ENCODE data around the gene WDR13.

Gene WDR13

GRCh38 chrX:48592971-48593370 lies 4.3 kb upstream of the WDR13 start:
- DNase-seq: no peak

GRCh38 chrX:48595929-48596328 lies 1.4 kb upstream of the WDR13 start:
- DNase-seq: no peak

DNA sequence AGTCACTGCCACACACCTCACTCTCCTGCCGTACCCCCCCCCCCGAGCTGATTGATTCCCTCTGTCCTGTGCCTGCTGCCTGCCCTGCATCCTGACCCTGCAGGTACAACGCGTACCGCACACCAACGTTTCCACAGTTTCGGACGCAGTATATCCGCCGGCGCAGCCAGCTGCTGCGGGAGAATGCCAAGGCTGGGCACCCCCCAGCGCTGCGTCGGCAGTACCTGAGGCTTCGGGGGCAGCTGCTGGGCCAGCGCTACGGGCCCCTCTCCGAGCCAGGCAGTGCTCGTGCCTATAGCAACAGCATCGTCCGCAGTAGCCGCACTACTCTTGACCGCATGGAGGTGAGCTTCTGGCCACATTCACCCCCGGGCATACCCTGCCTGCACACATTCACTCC lies 1.3 kb downstream of the WDR13 start:
- no peak for DNase-seq

DNA sequence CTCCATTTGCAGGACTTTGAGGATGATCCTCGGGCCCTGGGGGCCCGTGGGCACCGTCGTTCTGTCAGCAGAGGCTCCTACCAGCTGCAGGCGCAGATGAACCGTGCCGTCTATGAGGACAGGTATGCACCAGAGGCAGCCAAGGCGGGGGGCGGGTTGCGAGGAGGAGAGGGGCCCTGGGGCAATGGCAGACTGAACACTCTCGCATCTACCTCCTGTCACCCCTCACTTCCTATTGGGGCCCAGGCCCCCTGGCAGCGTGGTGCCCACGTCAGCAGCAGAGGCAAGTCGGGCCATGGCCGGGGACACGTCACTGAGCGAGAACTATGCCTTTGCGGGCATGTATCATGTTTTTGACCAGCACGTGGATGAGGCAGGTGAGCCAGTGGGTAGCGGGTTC lies 2.0 kb downstream of the WDR13 start:
- DNase-seq: no peak

GRCh38 chrX:48600226-48600625 lies 2.9 kb downstream of the WDR13 start:
- no peak for DNase-seq

- DNase-seq: no peak
These were observed 4.6 kb downstream of the WDR13 start for GRCh38 chrX:48601741-48602394.

- DNase-seq: no peak
These were observed 7.4 kb downstream of the WDR13 start for GRCh38 chrX:48604701-48605100.

DNA sequence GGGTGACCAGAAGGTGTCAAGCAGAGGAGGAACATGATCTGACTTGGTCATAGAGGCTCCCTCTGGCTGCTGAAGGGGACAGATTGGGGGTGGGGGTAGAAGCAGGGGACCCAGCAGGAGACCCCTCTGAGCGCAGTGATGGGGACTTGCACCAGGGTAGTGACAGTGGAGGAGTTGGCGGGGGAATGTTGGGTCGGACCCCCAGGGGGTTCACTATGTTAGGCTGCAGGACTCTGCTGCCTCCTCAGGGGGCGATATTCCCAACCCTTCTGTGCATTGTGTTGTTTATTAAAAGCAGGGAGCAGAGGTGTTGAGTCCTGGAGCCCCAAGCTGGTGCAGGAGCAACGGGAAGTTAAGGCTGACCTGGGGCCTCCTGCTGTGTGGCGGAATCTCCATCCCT lies 8.8 kb downstream of the WDR13 start:
- DNase-seq: no peak

DNA sequence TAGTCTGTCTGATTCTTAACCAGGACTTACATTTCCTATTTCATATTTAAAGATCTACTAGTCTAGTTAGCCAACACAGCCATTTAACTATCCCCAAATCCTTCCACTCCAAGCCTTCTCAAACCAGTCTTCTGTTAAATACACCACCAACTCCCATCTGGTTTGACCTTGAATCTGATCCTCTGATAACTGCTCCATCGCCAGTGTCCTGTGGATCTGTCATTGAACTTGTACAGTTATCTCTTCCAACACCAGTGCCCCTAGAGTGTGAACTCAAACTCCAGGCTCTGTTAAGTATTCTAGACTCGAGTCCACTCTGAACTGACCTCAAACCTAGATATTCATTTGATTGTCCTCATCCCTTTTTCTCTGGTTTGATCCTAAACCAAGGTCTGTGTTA lies 14.4 kb downstream of the WDR13 start:
- no peak for DNase-seq

GRCh38 chrX:48613502-48614160 lies 16.3 kb downstream of the WDR13 start:
- DNase-seq: no peak

GRCh38 chrX:48616576-48616975 lies 19.3 kb downstream of the WDR13 start:
- no peak for DNase-seq

DNA sequence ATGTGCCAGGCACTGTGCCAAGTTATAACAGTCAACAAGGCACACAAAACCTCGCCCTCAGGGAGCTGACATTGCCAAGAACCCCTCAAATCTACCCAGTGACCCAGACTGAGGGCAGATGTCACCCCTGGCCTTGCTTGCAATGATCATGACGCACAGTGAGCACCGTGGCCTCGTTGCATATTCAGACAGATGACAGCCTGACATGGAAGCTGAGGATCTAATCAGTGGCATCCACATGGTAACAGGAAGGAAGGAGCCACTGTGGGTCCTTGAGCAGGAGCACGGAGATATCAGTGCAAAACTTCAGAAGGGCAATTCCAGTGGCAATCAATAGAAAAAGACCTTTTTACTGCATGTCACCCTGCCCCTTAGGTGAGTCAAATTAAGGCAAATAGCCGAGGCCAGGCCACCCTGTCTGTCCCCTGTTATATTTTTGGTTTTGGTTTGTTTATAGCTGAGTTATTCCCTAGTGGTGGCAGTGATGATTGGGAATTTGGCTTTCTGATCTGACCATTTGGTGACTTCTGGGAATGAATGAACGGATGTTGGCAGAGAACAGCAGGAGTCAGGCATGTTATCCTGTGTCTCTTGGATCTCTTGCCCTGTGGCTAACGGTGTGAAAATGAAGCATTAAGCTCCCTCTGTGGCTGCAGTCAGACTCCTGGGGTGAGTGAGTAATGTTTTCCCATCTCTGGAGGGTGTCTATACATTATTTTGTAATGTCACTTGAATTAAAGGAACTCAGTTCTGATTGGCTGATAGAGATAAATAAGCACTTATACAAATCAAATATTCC lies 20.4 kb downstream of the WDR13 start:
- DNase-seq: no peak

- DNase-seq: no peak
These were observed 29.4 kb downstream of the WDR13 start for GRCh38 chrX:48626401-48627298.

GRCh38 chrX:48631376-48632090 lies 34.2 kb downstream of the WDR13 start:
- DNase-seq: peak in 50 of 56 donors; percentile 0 to 83 (median 42)

- no peak for DNase-seq
These were observed 34.9 kb downstream of the WDR13 start for GRCh38 chrX:48632207-48632606.

DNA sequence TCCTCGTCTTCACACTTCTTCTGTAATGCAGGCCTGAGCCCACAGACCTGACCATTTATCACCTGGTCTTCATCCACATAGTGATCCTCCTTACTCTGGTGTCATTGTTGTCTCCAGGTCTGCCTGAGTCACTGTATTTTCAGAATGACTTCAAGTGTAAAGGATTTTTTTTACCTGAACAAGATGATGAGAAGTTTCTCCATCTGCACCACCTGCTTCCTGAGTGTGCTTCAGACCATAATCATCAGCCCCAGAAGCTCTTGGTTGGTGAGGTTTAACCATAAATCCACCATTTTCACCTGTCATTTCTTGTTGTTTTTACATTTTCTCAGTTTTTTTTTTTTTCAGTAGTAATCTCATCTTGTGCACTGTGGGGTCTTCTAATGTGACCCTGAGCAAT lies 39.0 kb downstream of the WDR13 start:
- DNase-seq: no peak

- no peak for DNase-seq
These were observed 39.5 kb downstream of the WDR13 start for GRCh38 chrX:48636776-48637175.

GRCh38 chrX:48645669-48646068 lies 48.4 kb downstream of the WDR13 start:
- no peak for DNase-seq

- DNase-seq: peak in 38 of 56 donors; percentile 0 to 57 (median 7)
These were observed 51.1 kb downstream of the WDR13 start for GRCh38 chrX:48648336-48648751.

- no peak for DNase-seq
These were observed 51.8 kb downstream of the WDR13 start for GRCh38 chrX:48649102-48649501.
